ENCODE measurements around the gene THRAP3.

DNA sequence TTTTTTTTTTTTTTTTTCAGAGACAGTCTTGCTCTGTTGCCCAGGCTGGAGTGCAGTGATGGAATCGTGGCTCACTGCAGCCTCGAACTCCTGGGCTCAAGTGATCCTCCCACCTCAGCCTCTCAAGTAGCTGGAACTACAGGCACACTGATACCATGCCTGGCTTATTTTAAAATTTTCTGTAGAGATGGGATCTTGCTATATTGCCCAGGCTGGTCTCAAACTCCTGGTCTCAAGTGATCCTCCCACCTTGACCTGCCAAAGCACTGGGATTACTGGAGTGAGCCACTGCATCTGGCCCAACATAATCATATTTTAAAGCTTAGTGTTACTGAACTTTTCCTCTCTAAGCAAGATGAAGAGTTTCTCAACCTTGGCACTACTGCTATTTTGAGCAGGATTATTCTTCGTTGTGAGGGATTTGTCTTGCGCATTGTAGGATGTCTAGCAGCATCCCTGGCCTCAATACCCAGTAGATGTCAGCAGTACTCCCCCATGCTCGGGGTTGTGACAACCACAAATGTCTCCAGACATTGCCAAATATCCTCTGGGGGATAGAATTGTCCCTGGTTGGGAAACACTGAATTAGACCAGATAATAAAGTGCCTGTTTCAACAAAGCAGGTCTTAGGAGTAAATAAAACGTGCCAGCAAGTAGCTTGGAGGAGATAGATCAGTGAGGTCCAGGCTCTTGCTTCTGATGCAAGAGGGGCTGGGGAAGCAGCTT is 15.1 kb upstream of the THRAP3 start:
- TF ChIP-seq, protein P1, sequence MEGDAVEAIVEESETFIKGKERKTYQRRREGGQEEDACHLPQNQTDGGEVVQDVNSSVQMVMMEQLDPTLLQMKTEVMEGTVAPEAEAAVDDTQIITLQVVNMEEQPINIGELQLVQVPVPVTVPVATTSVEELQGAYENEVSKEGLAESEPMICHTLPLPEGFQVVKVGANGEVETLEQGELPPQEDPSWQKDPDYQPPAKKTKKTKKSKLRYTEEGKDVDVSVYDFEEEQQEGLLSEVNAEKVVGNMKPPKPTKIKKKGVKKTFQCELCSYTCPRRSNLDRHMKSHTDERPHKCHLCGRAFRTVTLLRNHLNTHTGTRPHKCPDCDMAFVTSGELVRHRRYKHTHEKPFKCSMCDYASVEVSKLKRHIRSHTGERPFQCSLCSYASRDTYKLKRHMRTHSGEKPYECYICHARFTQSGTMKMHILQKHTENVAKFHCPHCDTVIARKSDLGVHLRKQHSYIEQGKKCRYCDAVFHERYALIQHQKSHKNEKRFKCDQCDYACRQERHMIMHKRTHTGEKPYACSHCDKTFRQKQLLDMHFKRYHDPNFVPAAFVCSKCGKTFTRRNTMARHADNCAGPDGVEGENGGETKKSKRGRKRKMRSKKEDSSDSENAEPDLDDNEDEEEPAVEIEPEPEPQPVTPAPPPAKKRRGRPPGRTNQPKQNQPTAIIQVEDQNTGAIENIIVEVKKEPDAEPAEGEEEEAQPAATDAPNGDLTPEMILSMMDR (IDR thresholded peaks at IDR 0.05): no peak
- no peak for TF ChIP-seq POLR2A (IDR thresholded peaks at IDR 0.05)

All from body of pancreas (tissue), 4 donors.